OCI-LY3 (cell line): ENCODE data around the gene HRH1.
"Not testable (repeated sequence)": the region's sequence is repeated elsewhere in the genome, so short reads cannot be mapped to it uniquely, and the experiment has no call there.

ENCODE experiments used
- H2AFZ ChIP-seq: fragments of 200-600, 300-600 bp; shearing (Covaris generic); 2 replicates; pipeline ENCODE4 v1.6.0; 2014; ENCODE audit warnings: antibody characterized with exemption, low read depth, low read length
- H3K27ac ChIP-seq: fragments of 200-600, 300-600 bp; sonication (generic); 2 replicates; pipeline ENCODE4 v1.5.1; 2014; ENCODE audit warnings: mild to moderate bottlenecking, low read length, moderate library complexity, mixed read lengths
- H3K27me3 ChIP-seq: fragments of 200-600, 300-600 bp; sonication (generic); 2 replicates; pipeline ENCODE4 v1.6.1; 2014; ENCODE audit warnings: low read depth, low read length, mixed read lengths
- H3K36me3 ChIP-seq: fragments of 200-600, 300-600 bp; sonication (generic); replicated peaks from 2 replicates; pipeline ENCODE3; 2014; ENCODE audit warnings: low read depth, low read length, mixed read lengths
- H3K4me1 ChIP-seq: fragments of 300-600, 200-600 bp; sonication (generic); 2 replicates; pipeline ENCODE4 v1.6.1; 2014; ENCODE audit warnings: low read length, mixed read lengths
- H3K4me2 ChIP-seq: fragments of 200-600, 300-600 bp; sonication (generic); 2 replicates; pipeline ENCODE4 v1.6.1; 2014; ENCODE audit warnings: low read length, mixed read lengths
- H3K4me3 ChIP-seq: fragments of 300-600, 200-600 bp; sonication (generic); 2 replicates; pipeline ENCODE4 v1.5.1; 2014; ENCODE audit warnings: antibody characterized with exemption, mild to moderate bottlenecking, low read length, moderate library complexity
- H3K79me2 ChIP-seq: fragments of 300-600, 200-600 bp; shearing (Covaris generic); 2 replicates; pipeline ENCODE4 v1.6.1; 2014; ENCODE audit warnings: mild to moderate bottlenecking, low read length, mixed read lengths
- H3K9ac ChIP-seq: fragments of 300-600, 200-600 bp; shearing (Covaris generic); 2 replicates; pipeline ENCODE4 v1.6.0; 2014; ENCODE audit warnings: mild to moderate bottlenecking, low read length, moderate library complexity
- H3K9me3 ChIP-seq: fragments of 200-600, 300-600 bp; shearing (Covaris generic); 2 replicates; pipeline ENCODE4 v1.6.1; 2014; ENCODE audit warnings: low read length, mixed read lengths; ENCODE audit not compliant: insufficient read depth
- H4K20me1 ChIP-seq: fragments of 200-600, 300-600 bp; sonication (generic); 2 replicates; pipeline ENCODE4 v1.6.1; 2016; ENCODE audit warnings: low read length, mixed read lengths; ENCODE audit not compliant: insufficient read depth
- CTCF ChIP-seq: fragments of 200-600, 300-600 bp; sonication (generic); IDR thresholded peaks from 2 replicates; pipeline ENCODE4 v1.5.1; 2014; ENCODE audit warnings: antibody characterized with exemption, low read length, low read depth
- EZH2phosphoT487 ChIP-seq: fragments of 200-600 bp; shearing (Covaris generic); IDR thresholded peaks from 2 replicates; pipeline ENCODE4 v1.6.1; 2018; ENCODE audit warnings: antibody characterized with exemption, mixed run types, low read depth

HRH1 gene

DNA sequence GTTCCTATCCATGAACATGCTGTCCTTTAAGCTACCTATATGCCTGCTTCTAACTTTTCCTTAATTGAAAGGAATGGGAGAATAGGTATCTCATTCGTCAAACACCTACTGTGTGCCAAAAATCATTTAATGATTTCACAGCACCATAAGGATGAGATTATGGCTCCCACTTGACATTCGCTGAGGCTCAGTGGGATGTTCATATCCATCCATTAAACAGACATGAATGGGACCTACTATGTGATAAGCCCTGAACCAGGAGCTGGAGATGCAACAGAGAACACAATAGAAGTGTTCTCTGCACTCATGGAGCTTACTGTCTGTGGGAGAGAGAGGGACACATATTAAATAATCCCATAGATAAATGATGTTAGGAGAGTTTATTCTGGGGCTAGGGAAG lies 49.7 kb downstream of the HRH1 start:
- Histone ChIP-seq H3K79me2 (no peaks in the 10 kb centered on the region), H3K9ac (no peak overlapping the region), H3K4me3 (no peak overlapping the region), H3K27ac (no peak overlapping the region), H4K20me1 (no peaks in the 10 kb centered on the region), H2AFZ (no peak overlapping the region), H3K36me3 (no peaks in the 10 kb centered on the region), H3K27me3 (peaks cover 12% of the 10 kb centered on the region), H3K4me1 (no peaks in the 10 kb centered on the region), H3K9me3 (no peaks in the 10 kb centered on the region), H3K4me2 (no peak overlapping the region)
- TF ChIP-seq CTCF (no peak), EZH2phosphoT487 (no peak)

GRCh38 chr3:11204697-11205348 lies 50.5 kb downstream of the HRH1 start:
- H3K9ac ChIP-seq: no peak overlapping the region
- TF ChIP-seq EZH2phosphoT487 (no peak), CTCF (no peak)
- H3K27ac ChIP-seq: no peak overlapping the region
- H4K20me1 ChIP-seq: no peaks in the 10 kb centered on the region
- H3K4me1 ChIP-seq: no peaks in the 10 kb centered on the region
- H3K36me3 ChIP-seq: no peaks in the 10 kb centered on the region
- H3K4me2 ChIP-seq: no peak overlapping the region
- no peak overlapping the region for H3K4me3 ChIP-seq
- H2AFZ ChIP-seq: no peak overlapping the region
- no peaks in the 10 kb centered on the region for H3K9me3 ChIP-seq
- peaks cover 12% of the 10 kb centered on the region for H3K27me3 ChIP-seq
- no peaks in the 10 kb centered on the region for H3K79me2 ChIP-seq

DNA sequence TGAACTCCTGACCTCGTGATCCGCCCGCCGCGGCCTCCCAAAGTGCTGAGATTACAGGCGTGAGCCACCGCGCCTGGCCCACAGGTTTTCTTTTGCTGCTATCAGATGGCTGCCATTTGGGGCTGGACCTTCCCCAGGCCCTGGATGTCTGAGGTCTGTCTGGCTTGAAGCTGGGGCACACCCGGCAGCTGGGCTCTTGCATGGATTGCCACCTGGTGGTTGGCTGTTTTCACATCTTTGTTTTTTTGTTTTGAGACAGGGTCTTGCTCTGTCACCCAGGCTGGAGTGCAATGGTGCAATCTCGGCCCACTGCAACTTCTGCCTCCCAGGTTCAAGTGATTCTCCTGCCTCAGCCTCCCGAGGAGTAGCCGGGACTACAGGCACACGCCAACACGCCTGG lies 51.6 kb downstream of the HRH1 start:
- H3K9ac ChIP-seq, H3K36me3 ChIP-seq, H3K9me3 ChIP-seq, H3K4me2 ChIP-seq, H2AFZ ChIP-seq, H3K27ac ChIP-seq, H3K4me3 ChIP-seq, H3K4me1 ChIP-seq, H4K20me1 ChIP-seq, H3K79me2 ChIP-seq: not testable (repeated sequence)
- H3K27me3 ChIP-seq: peaks cover 12% of the 10 kb centered on the region; the same call in 1 of the 2 replicates

DNA sequence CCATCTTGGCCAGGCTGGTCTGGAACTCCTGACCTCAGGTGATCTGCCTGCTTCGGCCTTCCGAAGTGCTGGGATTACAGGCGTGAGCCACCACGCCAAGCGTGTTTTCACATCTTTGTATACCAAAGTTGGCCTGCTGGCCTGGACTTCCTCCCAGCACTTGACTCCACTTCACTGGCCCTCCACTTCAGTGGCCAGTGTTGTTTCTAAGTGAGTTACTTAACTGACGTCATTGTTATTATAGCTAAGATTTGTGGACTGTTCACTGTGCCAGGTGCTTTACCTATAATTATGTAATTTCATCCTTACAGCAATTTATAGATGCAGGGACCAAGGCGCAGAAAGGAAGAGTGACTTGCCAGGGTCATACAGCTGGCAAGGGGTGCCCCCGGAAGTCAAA lies 52.0 kb downstream of the HRH1 start:
- Histone ChIP-seq H3K4me3 (no peak overlapping the region), H3K27me3 (peaks cover 12% of the 10 kb centered on the region; the same call in 1 of the 2 replicates), H3K9me3 (no peaks in the 10 kb centered on the region), H3K9ac (no peak overlapping the region), H3K36me3 (no peaks in the 10 kb centered on the region), H2AFZ (no peak overlapping the region), H4K20me1 (no peaks in the 10 kb centered on the region), H3K4me2 (no peak overlapping the region), H3K27ac (no peak overlapping the region), H3K4me1 (no peaks in the 10 kb centered on the region), H3K79me2 (no peaks in the 10 kb centered on the region)
- TF ChIP-seq CTCF (no peak), EZH2phosphoT487 (no peak)
